Activated CD8-positive, alpha-beta memory T cell treated with anti-CD3 and anti-CD28 coated beads for 4 hours (primary cell): ENCODE data around the gene HOXA3.

ENCODE experiments used
- DNase-seq, 2 donors: peaks; one replicate each; pipeline ENCODE4 v3.0.0-alpha.2; 2020; ENCODE audit warnings: low read depth in 2 of 2

Gene HOXA3

DNA sequence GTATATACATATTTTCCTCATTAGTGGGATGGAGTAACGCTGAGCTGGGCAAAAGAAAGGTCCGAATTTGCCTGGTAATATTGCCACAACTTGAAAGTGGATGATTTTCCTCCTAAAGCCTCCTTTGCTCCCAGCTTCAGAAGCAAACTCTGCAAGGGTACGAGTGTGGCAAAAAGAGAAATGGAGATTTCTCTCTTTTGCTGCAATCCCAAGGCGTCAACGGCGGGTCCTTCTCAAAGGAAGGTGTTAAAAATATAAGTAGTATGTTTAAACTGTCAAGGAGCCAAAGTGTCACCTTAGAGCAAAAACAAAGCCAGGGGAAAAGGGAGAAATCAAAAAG is 37.5 kb downstream of the HOXA3 start:
- DNase-seq = no peak

DNA sequence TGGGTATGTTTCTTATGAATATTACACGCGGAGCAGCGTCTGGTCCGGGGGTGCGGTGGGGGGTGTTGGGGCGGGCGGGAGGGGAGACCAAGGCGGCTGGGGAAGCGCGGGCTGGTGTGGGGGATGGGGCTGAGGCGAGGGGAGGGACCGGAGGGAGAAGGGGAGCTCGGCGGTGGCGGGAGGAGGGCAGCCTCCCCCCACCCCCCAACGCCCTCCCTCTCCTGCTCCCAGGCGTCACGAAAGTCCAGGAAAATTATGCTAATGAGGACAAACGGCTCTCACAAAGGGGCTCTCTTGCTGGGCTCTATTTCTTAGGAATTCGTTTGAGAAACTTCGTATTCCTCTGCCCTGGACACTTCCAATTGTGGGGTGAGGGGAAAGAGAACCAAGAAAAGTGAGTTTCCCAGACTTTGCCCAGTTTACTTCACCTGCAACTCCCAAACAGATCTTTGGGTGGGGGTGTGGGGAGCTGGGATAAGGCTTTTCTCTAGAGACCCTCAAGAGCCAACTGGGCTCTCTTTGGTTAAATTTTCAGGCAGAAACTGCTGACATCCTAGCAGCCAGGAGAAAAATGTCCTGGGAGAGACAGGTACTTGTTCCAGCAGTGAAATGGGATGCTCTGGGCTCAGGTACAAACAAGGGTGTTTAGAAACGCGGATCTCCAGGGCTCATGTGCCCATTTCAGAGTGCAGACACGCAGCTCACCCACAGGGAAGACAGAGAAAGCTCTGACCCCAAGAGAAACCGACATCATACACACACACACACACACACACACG is 38.2 kb downstream of the HOXA3 start:
- DNase-seq = no peak

DNA sequence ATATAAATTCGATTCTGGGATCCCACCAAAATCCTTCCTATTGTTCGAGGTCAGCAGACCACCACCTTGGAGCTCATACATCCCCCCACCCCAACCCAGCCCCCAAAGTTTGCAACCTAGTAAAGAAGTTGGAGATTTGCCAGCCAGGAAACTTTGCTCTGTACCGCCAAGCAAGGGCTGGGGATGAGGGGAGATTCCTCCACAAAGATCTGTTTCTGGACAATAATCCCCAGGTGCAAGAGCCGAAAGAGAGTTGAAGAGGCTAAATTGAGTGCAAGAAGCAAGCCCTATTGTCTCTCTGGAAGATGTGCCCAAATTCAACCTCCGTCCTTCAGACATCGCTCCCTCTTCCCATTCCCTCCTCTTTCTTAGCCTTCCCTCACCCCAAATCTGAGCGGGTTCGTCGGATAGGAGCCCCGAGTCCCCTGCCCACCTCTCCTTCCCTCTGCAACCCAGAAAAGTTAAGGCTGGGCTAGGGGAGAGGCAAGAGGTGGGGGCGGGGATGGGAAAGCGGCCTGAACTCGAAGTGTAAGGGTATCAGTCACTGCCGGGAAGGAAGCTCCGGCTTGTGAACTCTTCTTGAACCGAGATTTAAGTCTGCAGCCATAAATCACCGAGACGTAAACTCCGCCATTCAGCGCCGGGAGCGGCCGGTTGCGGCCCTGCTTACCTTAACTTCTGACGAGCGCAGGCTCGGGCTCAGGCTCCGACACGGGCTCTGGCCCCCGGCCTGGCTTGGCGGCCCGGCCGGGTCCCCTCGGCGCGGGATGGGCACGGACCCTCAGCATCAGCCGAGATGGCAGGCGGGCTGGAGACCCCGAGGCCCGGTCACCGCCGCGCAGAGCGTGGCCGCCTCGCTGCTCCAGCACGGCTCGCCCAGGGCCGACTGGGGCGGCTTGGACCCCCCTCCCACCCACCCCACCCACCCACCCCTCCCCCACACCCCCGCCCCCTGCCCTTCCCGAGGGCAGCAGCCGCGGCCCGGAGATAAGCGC is 39.1 kb downstream of the HOXA3 start:
- no peak for DNase-seq

DNA sequence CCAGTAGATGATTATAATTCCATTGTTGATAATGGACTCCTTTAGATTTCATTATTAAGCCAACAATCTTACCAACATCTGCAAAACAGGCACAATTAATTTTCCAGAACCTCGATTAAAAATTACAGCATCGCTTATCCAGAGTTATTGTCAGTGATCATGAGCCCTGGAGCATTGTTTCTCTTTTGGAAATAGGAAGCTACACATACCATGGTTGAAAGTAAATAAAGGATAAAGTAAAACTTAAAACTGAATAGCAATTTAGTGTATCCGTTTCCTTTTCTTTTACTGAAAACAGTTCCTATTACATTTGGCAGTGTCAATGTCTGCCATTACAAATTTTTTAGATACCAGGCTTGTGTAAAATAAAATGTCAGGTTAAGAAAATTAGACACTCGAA is 40.0 kb downstream of the HOXA3 start:
- no peak for DNase-seq

DNA sequence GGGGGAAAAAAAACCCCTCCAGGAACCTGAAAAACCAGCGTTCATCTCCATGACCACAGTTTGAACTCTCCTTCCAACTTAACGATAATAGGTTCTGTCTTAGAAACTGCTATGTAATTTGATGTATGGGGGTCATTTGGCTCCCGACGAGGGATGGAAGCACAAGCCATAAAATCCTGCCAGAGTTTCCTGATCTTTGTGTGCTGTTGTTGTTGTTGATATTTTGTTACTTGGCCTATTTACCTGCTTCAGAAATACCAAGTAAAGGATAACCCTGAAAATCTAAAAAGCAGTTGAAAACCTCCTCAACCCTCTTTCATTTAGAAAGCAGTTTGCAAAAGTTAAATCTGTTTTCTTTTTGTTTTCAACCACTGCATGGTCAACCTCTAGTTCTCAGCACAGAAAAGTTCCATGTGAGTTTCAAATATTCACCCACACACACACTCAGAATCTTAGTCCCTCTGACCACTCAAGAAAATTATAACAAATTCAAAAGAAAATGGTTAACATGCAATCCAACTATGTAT is 40.6 kb downstream of the HOXA3 start:
- no peak for DNase-seq

DNA sequence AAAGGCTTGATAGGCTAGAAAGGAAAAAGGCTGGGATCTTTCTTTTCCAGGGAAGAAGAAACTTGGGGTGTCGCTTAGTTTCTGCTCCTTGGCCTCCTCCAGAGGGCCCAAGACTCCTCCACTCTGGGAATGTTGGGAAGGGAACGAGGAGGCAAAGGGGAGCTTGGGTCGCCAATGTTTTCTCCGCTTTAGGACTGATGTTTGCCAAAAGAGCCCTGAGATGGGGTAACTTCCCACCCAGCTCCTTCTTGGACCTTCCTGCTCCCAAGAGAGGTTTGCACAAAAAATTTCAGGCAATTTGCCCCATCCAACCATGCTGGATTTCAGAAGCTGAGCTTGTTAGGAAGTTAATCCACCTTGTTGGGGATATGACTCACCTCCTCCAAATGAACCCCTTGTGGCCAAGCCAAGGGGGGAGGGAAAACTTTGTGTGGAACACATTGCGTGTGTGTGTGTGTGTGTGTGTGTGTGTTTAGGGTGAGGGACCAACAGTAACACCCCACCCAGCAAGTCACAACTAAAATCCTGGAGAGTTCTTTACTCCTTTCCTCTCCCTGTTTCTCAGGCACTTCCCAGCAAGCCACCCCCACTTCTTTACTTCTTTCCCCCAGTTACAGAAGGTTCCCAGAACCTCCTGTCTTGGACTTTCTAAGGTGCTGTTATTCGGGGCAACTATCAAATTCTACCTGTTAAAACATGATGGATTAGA is 41.2 kb downstream of the HOXA3 start:
- no peak for DNase-seq

DNA sequence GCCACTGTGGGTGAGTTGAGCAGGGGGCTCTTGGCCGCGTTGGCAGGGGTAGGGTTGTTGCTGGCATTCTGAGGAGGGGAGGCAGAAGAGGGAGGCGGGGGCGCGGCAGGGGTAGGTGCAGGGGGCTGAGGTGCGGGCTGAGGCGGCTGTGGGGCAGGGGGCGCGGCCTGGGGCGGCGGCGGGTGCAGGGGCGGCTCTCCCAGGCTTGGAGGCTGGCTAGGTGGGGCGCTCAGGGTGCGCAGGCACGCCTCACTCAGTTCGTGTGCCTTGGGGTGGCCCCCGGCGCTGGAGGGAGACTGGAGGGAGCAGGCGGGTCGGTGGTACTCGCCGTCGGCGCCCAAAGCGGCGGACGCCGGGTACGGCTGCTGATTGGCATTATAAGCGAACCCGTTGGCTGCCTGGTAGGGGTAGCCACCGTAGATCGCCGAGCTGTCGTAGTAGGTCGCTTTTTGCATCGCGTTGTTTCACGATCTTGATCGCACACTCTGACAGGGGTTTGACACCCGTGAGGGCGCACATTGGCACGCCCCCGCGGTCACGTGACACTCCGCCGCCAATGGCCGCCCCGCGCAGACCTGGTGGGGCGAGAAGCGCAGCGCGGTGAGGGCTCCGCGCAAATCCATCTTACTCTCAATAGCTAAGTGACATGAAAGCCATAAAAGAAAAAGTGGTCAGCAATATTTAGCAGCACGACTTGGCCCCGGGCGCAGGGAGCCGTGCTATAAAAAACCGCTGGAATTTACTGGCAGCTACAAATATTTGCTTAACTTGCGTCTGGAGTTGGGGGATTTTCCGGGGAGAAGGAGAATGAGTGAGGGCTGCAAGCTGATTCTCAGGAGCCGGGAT is 42.0 kb downstream of the HOXA3 start:
- no peak for DNase-seq

DNA sequence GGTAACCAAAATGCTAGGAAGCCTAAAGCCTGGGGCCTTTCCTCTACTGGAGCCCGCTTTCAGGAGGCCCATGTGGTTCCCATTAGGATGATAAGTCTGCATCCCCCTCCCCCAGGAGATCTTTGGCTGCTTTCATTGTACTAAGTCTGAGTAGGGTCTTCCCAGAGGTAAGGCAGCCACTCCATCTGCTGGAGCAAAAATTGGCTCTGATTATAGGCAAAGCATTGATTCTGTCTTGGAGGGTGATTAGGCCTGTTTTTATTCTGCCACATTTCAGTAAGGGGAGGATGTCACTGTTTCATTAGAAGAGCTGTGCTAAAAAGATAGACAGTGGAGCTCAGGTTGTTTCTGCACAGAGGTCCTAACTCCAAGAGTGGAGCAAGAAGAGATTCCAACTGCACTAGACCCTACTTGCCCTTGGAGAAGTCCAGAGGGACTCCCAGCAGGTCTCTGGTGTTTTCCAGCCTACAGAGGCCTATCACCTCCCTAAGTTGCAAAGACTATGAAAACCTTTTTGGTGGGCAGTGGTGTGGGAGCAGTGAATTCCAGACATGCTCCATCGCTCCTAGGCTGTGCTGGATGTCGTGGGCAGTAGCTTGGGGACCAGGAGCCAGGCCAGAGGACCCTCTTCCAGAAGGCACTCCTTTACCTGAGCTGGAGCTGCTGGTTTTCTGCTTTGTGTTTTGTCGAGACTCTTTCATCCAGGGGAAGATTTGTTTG is 42.8 kb downstream of the HOXA3 start:
- DNase-seq = no peak

DNA sequence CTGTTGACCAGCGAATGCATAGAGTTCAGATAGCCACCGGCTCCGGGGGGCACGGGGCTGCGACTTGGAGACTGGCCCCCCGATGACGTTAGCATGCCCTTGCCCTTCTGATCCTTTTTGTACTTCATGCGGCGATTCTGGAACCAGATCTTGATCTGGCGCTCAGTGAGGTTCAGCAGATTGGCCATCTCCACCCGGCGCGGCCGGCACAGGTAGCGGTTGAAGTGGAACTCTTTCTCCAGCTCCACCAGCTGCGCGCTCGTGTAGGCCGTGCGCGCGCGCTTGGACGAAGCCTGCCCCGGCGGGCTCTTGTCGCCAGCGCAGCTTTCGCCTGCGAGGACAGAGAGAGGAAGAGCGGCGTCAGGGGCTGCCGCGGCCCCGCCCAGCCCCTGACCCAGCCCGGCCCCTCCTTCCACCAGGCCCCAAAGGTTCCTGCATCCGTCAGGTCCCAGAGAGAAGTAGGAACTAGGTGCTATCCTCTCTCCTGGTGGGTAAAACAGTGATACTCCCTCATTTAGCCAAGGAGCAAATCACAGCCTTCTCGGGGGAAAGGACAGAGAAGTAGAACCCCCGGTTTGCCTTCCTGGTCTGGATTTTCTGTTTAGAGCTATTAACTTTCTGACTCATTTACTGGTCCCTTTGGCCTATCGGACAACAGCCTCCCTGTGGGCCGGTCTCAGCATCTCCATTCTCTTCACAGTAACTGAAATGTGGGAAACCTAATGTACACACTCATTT is 43.8 kb downstream of the HOXA3 start:
- no peak for DNase-seq

DNA sequence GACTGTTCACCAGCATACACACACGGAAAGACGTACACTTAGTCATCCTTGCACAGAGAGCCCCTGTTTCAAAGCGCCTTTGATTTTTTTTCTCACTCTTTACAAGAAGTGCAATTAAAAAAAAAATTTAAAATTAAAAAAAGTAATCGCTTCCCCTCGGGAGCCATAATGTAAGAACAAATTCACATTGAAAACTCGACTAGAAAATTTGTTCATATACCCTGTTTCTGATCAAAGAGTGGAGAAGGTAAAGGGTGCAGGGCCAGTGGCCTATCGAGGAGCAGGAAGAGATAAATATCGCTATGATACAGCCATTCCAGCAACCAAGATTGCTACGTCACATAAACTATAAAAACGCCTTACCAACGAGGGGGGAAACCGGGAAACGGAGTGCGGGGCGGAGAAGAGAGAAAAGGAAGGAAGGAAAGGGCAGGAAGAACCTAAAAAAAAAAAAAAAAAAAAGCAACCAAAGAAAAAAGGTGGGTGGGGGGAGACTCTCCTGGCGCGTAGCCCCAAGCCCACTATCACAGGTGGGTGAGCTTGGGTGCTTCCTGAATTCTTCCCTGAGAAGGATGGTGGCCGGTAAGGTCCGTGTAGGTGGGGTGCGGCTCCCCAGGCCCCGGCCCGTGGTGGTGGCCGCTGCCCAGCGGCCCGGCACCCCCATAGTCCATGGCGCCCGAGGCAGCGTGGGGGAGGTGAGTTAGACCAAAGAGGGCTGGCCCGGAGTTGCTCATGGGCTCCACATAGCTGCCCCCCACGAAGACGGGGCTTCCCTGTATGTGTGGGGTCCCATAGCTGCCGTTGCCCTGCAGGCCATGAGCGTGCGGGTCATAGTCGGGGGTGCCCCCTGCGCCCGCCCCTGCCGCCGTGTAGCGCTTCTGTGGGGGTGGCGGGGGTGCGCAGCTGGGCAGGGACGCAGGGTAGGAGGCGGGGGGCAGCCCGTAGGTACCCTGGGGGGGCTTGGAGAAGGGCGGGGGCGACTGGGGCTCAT is 44.7 kb downstream of the HOXA3 start:
- DNase-seq = no peak

DNA sequence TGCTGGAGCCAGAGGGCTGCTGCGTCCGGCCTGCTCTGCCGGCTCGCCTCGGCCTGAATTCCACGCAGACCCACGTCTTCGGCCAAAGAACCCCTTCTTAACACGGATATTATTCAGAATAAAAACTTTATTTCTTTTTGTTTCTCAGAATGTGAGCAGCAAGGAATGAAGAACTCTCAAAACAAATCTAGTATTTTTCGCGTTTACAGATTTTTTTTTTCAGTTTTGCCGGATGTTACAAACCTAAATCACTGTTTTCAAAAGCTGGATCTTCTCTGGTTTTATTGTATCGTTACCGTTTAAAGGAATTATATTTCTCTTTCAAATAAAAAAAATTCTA is 45.5 kb downstream of the HOXA3 start:
- no peak for DNase-seq

DNA sequence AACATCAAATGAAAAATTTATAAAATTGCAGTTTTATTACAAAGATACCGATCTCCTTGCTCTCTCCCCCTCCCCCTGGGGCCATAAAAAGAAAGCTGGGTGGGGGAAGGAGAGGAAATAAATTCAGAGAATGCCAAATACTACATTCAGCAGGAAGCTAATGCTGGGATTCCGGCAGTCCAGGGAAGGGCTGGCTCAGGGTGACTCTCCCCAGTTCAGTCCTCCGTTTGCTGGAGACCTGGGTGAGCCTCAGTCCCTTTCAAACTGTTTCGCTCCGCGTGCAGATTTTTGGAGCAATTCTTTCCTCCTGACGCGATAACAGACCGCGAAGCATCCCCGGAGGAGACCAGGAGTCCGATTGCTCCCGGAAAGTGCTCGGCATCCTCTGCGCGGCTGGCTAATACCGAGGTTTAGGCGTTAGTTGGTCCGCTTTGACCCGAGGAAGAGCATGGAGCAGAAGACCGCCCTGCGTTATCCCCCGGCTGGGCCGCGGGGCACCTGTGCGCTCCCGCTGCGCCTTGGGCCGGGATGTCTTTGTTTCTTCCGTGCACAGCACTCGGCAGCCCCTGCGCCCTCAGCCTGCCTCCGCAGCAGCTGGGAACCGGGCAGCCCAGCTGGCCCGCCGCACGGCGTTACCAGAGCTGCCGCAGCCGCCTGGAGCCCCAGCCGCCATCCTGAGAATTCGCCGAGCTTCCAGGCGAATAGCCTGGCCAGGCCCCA is 46.0 kb downstream of the HOXA3 start:
- DNase-seq = no peak

DNA sequence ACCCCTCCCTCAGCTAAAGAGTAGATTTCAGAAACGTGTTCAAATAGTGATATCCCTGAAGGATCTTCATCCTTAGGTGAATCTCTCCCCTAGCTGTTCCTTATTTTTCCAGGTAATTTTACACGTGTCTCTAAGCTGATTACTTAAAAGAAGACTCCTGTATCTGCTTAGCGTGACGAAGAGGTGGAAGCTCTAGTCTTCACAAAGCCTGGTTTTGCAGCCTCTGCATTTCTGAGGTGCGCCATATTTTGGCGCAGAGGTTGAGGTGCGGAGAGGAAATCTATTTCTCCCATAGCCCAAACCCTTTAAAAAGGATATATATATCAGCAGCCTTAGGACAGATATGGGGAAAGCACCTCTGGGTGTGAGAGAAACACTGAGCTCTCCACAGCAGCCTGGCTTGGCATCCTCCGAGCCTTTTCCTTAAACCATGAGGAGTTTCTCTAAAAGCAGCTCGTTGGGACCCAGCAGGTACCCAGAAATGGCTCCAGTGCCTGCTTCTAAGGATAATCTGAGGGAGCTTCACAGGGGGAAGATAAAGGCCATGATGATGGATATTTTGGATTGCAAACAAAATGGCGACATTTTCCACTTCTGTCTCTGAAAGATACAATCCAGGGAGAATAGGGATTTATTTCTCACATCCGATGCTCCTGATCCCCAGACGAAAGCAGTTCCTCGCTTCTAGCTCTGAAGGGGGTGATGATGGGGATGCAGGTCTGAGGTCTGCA is 46.9 kb downstream of the HOXA3 start:
- no peak for DNase-seq

DNA sequence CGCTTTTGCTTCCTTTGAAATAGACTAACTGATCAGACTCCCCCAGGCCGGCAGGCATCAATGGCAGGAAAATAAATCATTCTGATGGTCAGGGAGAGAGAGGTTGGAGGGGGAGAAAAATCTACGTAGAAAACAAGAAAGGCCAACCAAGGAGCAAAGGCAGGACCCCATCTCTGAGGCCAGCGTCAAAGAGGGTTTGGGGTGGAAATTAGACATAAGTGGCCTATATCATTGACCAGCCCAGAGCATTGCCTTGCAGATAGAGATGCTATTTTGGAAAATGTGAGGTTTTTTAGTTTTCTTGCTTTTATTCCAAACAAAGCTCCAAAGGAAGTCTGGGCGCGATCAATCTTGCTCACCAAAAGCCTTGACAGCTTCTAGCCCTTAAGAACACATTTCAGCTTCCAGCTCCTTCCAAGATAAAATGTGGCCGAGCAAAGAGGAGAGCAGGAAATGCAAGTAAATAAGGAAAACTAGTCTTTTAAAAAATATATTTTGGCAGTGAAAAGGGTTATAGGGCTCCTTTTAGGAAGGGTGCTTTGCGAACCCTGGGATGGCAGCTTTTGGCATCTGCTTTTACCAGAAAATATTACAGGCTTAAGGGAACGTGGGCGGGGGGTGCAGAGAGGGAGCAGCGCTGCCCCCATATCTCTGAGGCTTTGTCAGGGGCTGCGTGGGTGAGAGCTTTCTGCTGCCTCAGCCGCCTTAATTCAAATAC is 47.9 kb downstream of the HOXA3 start:
- no peak for DNase-seq

DNA sequence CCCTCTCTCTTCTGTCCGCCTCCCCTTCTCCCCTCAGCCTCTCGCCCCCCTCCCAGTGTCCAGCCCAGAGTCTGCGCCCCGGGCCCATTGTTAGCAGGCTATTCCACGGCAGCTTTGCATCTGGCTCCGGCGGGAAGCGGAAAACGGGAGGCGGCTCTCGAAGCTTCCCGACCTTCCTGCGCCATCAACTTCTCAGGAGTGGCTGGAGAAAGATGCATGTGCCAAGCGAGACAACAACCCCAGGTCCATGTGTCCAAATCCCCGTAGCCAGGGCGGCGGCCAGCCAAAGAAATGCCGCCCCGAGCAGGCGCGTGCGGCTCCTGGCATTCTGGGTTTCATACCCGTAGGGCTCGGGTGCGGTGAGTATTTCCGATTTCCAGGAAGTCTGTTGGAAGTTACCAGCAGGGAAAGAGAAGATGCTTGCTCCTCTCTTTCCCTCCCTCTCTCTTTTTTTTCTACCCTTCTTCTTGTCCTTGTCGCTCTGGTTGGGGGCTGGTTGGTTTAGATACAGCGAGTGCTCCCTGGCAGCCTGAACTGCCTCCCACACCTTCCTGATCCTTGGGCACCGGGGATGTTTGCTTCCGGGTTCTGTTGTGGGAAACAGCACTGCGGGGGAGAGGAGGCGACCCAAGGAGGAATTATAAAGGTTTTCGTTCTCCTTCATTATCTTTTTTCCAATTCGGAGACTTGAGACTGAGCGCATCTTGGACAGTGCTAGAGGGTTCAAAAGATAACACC is 48.7 kb downstream of the HOXA3 start:
- no peak for DNase-seq
